Measurements from ENCODE around the gene NR2F1-AS1.
"Not testable (repeated sequence)": the region's sequence is repeated elsewhere in the genome, so short reads cannot be mapped to it uniquely, and the experiment has no call there.

NR2F1-AS1 gene

DNA sequence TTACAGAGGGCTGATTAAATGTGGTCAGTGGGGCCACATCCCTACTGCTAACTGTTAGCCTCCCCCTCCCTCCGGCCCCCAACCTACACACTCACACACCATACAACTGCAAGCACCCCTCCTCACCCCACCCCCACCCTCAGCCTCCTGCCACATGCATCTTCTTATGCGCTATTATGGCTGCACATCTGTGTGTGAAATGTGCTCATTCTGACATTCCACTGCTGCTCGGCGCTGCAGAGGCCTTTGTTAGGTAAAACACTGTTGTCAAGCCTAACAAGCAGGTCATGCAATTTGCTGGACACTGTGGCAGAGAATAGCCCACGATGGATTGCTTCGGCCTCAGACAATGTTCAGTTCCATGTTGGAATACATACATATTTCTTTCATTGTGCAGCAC, 173.6 kb downstream of the NR2F1-AS1 start:
- TF ChIP-seq JUND (IDR thresholded peaks at IDR 0.05; ENCODE audit: low read depth), result no peak
- DNase-seq (ENCODE audit: low read depth in 1 of 2, low spot score in 1 of 2), result no peak
- in situ Hi-C loops (cut with HindIII; ENCODE audit: low pct_unique_long_range_greater_than_20kb, low sequenced_read_pairs), result no loop called here

DNA sequence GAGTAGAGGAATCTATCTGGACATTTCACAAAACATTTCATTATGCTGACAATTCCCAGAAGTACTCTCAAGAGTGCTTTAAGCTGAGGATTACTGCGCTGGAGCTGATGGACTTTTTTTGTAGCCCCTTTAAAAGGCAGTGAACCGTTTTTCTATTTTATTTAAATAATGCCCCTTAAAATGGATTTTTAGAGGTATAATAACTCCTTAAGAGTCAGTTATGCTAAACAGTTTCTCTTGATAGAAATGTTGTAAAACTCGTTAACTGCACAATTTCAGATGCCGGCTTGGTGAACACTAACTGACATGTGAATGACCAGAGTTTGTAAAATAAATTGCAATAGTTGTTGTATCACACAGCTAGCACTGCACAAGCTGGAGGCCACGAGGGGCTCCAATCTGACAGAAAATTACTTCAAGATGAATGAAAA, 174.0 kb downstream of the NR2F1-AS1 start:
- no peak for DNase-seq (ENCODE audit: low read depth in 1 of 2, low spot score in 1 of 2)
- TF ChIP-seq JUND (IDR thresholded peaks at IDR 0.05; ENCODE audit: low read depth), result no peak
- in situ Hi-C loops (cut with HindIII; ENCODE audit: low pct_unique_long_range_greater_than_20kb, low sequenced_read_pairs), result no loop called here

DNA sequence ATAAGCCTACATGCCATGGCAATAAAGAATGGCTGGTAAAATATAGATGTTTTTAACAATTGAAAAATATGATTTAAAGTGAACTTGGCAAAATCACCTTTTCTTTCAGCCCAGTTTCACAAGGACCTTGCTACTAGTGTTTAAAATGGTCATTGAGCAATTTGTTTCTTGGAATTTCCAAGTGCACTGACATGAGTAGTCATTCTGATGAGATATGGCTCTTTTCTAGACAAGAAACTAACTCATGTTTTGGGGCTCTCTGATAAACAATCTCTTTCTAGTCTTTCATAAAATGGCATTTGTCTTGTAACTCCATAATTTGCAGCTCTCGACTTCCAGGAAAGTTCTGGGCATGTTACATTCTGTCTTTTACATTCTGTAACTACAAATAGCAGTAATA, 176.8 kb downstream of the NR2F1-AS1 start:
- no peak for DNase-seq (ENCODE audit: low read depth in 1 of 2, low spot score in 1 of 2)
- TF ChIP-seq JUND (IDR thresholded peaks at IDR 0.05; ENCODE audit: low read depth), result no peak
- in situ Hi-C loops (cut with HindIII; ENCODE audit: low pct_unique_long_range_greater_than_20kb, low sequenced_read_pairs), result no loop called here

DNA sequence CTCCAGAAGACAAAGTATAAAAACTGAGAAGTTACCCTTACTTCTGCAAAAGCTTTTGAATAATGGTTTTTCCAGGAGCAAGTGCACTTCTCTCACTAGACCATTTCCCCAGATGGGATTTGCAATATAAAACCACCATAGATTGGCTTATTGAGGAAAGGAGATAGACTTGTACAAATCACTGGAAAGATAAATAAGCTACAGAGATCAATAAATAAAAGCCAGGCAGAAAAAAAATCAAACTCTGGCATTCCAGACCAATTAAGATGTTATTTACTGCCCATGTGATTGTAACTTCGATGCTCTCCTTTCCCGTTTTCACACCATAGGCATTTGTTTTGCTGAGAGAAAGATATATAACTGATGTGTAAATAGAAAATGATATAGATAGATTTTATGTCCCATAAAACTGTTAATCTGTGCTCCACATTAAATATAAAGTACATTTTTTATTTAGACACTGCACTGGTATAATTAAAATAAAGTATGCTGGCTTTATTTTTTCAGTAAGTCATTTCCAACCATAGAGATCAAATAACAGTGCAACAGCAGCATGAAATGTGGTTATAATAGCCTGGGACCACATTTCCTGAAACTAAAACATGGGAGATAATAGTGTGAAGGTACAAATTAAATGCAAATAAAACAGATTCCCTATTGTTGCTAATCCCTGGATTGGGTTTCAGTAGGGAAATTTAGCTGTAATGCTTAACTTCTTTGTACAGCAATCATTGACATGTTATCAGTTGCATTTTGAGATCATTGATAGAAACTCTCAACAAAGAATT, 177.7 kb downstream of the NR2F1-AS1 start:
- TF ChIP-seq JUND (IDR thresholded peaks at IDR 0.05; ENCODE audit: low read depth), result no peak
- no peak for DNase-seq (ENCODE audit: low read depth in 1 of 2, low spot score in 1 of 2)
- in situ Hi-C loops (cut with HindIII; ENCODE audit: low pct_unique_long_range_greater_than_20kb, low sequenced_read_pairs), result no loop called here

DNA sequence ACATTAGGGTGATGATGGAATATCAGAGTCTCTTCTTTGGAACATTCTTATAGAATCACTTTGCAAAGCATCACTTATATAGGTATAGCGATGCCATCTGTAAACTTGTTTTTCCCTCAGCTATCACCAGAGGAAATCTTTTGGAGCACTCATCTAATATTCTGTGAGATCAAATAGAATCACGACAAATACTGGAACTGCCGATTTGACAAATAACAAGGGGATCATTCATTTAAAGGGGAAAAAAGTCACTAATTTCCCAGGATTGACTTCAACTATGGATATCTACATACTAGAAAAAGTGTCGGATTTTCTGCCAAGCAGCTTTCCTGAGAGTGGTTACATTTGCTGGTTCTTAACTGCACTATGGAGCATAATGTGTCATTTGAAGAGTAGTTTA, 178.6 kb downstream of the NR2F1-AS1 start:
- no peak for DNase-seq (ENCODE audit: low read depth in 1 of 2, low spot score in 1 of 2)
- no peak for TF ChIP-seq JUND (IDR thresholded peaks at IDR 0.05; ENCODE audit: low read depth)
- in situ Hi-C loops (cut with HindIII; ENCODE audit: low pct_unique_long_range_greater_than_20kb, low sequenced_read_pairs), result no loop called here

DNA sequence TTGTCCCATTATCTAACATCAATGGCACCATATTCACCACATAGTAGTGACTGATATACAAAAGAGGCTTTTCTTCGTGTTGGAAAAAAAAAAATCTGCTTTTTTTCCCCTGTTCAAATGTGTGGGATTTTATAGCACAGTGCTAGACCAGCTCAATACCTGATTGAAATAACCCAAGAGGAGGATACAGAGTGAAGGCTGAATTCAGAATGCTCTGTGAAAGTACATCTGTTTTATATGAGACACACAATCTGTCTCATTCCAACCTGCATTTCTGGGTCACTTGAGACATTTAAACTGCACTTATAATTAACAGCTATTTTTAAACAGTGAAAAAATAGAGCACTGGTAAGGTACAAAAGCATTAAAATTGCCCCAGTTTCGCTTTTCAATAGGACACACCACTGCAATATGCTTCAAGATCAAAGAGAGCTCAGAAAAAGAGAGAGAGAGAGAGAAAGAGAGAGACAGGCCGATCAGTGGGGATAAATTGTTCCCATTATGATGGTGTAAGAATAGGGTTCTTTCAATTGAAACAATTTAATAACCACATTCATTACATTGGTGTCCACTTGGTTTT, 179.3 kb downstream of the NR2F1-AS1 start:
- no peak for TF ChIP-seq JUND (IDR thresholded peaks at IDR 0.05; ENCODE audit: low read depth)
- no peak for DNase-seq (ENCODE audit: low read depth in 1 of 2, low spot score in 1 of 2)
- in situ Hi-C loops (cut with HindIII; ENCODE audit: low pct_unique_long_range_greater_than_20kb, low sequenced_read_pairs), result no loop called here

DNA sequence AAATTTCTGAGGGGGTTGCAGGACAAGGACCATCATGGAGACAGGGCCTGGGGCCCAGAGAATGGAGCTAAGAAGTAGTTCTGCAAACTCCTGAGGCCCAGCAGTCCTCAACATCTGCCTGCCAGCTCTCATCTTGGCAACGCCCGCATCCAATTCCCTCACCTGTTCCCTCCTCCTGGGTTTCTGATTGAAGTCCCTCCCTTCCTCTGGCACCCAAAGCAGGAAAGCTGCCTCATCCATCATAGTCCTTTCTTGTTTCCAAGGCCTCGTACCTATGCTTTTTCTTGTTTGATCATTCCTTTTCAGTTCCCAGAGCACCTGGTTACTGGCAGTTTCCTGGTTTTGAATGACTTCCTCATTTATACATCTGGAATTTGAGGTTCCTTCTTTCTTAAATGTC, 181.3 kb downstream of the NR2F1-AS1 start:
- in situ Hi-C loops (cut with HindIII; ENCODE audit: low pct_unique_long_range_greater_than_20kb, low sequenced_read_pairs), result no loop called here
- DNase-seq (ENCODE audit: low read depth in 1 of 2, low spot score in 1 of 2), result no peak
- TF ChIP-seq JUND (IDR thresholded peaks at IDR 0.05; ENCODE audit: low read depth), result no peak

DNA sequence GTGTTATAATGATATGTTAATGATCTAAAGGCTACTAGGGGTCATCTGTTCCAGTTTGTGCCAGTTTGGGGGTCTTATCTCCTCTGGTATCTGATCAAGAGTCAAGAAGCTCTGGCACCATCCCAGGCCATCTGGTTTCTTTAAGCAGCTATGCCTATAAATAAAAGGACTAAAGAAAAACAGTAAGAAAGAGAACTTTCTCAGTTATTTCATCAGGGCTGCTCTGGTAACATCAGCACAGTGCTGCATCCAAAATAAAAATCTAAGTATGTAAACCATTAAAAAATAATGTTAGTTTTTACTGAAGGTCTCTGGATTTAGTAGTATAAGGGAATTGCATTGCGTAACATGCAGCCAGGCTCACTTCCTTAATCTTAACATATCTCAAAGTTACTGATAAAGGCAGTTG, 185.0 kb downstream of the NR2F1-AS1 start:
- TF ChIP-seq JUND (IDR thresholded peaks at IDR 0.05; ENCODE audit: low read depth), result no peak
- in situ Hi-C loops (cut with HindIII; ENCODE audit: low pct_unique_long_range_greater_than_20kb, low sequenced_read_pairs), result no loop called here
- DNase-seq (ENCODE audit: low read depth in 1 of 2, low spot score in 1 of 2), result no peak

DNA sequence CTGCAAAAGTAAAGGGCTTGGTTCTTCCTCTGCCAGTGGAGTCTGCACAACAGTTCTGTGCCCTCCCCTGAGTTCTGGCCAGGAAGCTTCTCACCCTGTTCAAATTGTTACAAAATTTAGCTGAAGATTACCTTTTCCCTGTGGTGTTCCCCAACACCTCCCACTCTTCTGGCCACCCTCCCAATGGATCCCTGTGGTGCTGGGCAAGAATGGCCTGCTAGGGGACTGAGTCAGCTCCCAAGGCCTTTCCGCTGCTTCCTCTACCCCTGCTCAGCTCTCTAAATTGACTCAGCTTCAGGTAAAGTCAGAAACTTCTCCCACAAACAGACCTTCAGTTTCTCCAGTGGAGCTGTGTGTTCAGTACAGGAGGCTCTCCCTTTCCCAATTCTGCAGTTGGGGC, 186.0 kb downstream of the NR2F1-AS1 start:
- in situ Hi-C loops (cut with HindIII; ENCODE audit: low pct_unique_long_range_greater_than_20kb, low sequenced_read_pairs), result no loop called here
- no peak for TF ChIP-seq JUND (IDR thresholded peaks at IDR 0.05; ENCODE audit: low read depth)
- DNase-seq (ENCODE audit: low read depth in 1 of 2, low spot score in 1 of 2), result no peak

DNA sequence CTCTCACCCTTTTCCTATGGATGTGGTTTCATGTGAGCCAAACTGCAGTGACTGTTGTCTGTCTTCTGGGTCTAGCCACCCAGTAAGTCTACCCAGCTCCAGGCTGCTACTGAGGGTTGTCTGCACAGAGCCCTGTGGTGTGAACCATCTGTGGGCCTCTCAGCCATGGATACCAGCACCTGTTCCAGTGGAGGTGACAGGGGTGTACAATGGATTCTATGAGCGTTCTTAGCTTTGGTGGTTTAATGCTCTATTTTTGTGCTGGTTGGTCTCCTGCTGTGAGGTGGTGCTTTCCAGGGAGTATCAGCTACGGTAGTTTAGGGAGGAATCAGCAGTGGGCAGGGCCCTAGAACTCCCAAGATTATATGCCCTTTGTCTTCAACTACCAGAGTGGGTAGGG, 186.7 kb downstream of the NR2F1-AS1 start:
- in situ Hi-C loops (cut with HindIII; ENCODE audit: low pct_unique_long_range_greater_than_20kb, low sequenced_read_pairs), result no loop called here
- no peak for TF ChIP-seq JUND (IDR thresholded peaks at IDR 0.05; ENCODE audit: low read depth)
- DNase-seq (ENCODE audit: low read depth in 1 of 2, low spot score in 1 of 2), result no peak

DNA sequence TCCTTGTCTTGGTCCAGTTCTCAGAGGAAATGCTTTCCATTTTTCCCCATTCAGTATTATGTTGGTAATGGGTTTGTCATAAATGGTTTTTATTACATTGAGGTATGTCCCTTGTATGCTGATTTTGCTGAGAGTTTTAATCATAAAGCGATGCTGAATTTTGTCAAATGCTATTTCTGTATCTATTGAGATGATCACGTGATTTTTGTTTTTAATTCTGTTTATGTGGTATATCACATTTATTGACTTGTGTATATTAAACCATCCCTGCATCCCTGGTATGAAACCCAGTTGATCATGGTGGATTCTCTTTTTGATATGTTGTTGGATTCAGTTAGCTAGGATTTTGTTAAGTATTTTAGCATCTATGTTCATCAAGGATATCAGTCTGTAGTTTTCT, 189.8 kb downstream of the NR2F1-AS1 start:
- DNase-seq (ENCODE audit: low read depth in 1 of 2, low spot score in 1 of 2); in situ Hi-C loops (cut with HindIII; ENCODE audit: low pct_unique_long_range_greater_than_20kb, low sequenced_read_pairs): not testable (repeated sequence)

DNA sequence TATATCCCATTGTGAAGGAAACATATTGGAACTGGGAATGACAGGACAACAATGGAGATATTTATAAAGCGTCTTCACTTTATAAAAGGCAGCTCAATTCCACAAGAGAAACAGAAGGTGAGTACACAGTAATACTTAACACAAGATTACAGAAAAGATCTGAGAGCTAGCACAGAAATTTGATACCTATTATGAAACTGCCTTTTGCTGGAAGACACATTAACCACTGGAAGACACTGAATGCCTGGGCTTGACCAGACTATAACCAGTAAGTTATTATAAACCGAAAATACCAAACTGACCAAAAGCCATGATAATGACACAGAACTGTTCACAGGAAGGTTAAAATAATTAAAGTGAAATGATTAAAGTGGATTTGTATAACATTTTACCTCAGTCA, 195.4 kb downstream of the NR2F1-AS1 start:
- DNase-seq (ENCODE audit: low read depth in 1 of 2, low spot score in 1 of 2), result no peak
- TF ChIP-seq JUND (IDR thresholded peaks at IDR 0.05; ENCODE audit: low read depth), result no peak

DNA sequence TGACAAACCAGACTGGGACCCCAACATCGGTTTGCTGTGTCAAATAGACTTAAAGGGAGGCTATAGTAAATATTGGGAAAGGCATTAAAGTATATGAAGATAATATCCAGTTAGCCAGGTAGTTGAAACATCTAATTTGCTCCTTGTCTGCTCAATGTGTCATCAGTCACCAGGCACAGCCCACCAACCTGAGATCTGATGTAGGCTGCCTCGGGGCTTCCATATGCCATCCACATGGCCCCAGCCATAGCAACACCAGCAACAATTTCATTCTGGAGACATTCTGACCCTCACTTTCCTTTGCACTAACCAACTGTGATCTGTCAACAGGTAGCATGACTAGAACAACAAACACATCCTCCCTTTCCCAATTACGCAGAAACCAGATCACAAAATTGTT, 196.0 kb downstream of the NR2F1-AS1 start:
- DNase-seq (ENCODE audit: low read depth in 1 of 2, low spot score in 1 of 2), result no peak
- in situ Hi-C loops (cut with HindIII; ENCODE audit: low pct_unique_long_range_greater_than_20kb, low sequenced_read_pairs), result no loop called here
- TF ChIP-seq JUND (IDR thresholded peaks at IDR 0.05; ENCODE audit: low read depth), result no peak

More for the DNA sequence above, 195.4 kb downstream of the NR2F1-AS1 start:
- in situ Hi-C loops (cut with HindIII; ENCODE audit: low pct_unique_long_range_greater_than_20kb, low sequenced_read_pairs), result no loop called here

DNA sequence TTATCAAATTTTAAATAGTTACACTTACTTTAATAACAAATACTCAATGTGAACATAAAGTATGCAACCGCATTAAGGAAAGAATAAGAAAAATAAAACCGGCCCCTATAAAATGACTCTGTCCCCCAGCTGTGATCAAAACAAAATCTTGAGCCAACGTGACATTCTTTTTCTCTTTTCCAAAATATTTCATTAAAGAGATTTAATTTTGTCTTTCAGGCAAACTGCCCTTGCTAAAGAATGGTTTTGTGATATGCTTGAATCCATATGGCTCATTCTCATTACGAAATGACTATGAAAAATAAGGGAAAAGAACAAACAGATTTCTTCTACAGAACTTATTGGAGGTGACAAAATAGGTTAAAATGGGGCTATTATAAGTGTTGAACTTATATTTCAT, 197.0 kb downstream of the NR2F1-AS1 start:
- no peak for DNase-seq (ENCODE audit: low read depth in 1 of 2, low spot score in 1 of 2)
- TF ChIP-seq JUND (IDR thresholded peaks at IDR 0.05; ENCODE audit: low read depth), result no peak
- in situ Hi-C loops (cut with HindIII; ENCODE audit: low pct_unique_long_range_greater_than_20kb, low sequenced_read_pairs), result no loop called here

Data from T47D (cell line).